GM19397 (cell line): ENCODE data around the gene TCERG1L.
"Not testable (repeated sequence)": the region's sequence is repeated elsewhere in the genome, so short reads cannot be mapped to it uniquely, and the experiment has no call there.

Experiments
- ATAC-seq: cut with Tn5 transposase; IDR thresholded peaks from one replicate; pipeline ENCODE4 v1.9.1; 2021; ENCODE audit warnings: mild to moderate bottlenecking, moderate library complexity; ENCODE audit not compliant: unreplicated experiment

TCERG1L gene

GRCh38 chr10:131311661-131312477 lies at the start of gene TCERG1L:
Gene TCERG1L (minus strand): TSS chr10:131311721. CDS start chr10:131311635, 86 bp downstream.
- ATAC-seq: no peak

GRCh38 chr10:131358741-131359442 lies 47.4 kb upstream of the TCERG1L start:
- ATAC-seq: no peak

- ATAC-seq: no peak
These were observed 44.9 kb upstream of the TCERG1L start for GRCh38 chr10:131356442-131356841.

- no peak for ATAC-seq
These were observed 44.4 kb upstream of the TCERG1L start for GRCh38 chr10:131355881-131356280.

GRCh38 chr10:131355056-131355455 lies 43.5 kb upstream of the TCERG1L start:
- no peak for ATAC-seq

- no peak for ATAC-seq
These were observed 42.9 kb upstream of the TCERG1L start for GRCh38 chr10:131354380-131354779.

DNA sequence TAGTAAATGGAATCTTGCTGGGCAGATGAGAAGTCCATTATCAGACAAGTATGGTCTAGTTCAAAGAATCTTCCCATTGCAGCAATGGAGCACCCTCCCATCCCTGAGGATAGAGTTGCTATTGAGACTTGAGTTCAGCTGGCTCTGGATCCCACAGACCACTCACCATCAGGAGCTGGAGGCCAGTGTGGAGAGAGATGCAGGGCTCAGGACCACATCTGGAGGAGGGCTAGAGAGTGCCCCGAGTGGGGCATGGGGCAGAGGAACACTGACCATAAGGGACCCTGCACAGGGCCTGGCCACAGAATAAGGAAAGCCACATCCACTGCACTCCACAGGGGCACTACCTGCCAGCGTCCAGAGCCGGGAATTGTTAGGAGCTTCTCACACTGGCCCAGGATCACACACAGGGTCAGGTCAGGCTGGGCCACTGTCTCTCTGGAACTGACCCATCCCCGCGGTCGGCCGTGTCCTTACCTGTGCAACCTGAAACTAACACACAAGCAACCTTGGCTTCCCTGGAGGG lies 41.3 kb upstream of the TCERG1L start:
- no peak for ATAC-seq

GRCh38 chr10:131350660-131351059 lies 39.1 kb upstream of the TCERG1L start:
- ATAC-seq: no peak

GRCh38 chr10:131350245-131350644 lies 38.7 kb upstream of the TCERG1L start:
- no peak for ATAC-seq

GRCh38 chr10:131346456-131346855 lies 34.9 kb upstream of the TCERG1L start:
- ATAC-seq: no peak

DNA sequence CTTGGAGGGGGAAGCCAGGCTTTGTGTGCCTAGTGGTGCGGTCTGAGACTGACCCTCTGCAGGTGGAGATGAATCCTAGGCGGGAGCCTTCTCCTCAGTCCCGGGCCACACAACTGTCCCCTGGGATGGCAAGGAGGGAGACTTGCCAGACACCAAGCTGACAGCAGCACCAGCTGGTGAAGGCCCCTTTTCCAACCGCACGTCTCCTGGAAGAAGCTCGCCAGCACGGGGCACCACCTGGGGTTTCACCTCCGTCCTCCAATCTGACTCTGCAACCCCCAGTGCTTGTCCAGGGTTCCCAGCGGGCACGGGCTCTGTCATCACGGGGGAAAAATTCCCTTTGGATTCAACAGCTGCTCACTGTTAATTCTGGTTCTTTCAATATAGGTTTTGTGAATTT lies 34.2 kb upstream of the TCERG1L start:
- ATAC-seq: no peak

DNA sequence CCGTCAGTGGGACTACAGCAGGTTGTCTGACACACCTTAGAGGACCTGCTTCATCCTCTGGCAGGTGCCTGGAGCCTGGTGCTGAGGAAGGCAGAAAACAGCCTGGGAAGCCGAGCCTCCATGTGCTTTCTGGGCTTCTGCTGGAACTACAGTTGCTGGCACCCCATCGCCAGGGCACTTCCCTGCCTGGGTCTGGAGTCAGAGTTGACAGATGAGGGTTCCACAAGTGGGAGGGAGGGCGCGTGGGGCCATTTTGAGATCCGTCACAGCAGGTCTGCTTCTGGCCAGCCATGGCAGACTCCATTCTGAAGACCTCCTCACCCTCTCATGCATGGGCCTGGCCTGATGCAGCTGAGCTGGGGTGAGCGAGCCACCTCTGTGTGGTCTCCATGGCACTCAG lies 33.2 kb upstream of the TCERG1L start:
- no peak for ATAC-seq

DNA sequence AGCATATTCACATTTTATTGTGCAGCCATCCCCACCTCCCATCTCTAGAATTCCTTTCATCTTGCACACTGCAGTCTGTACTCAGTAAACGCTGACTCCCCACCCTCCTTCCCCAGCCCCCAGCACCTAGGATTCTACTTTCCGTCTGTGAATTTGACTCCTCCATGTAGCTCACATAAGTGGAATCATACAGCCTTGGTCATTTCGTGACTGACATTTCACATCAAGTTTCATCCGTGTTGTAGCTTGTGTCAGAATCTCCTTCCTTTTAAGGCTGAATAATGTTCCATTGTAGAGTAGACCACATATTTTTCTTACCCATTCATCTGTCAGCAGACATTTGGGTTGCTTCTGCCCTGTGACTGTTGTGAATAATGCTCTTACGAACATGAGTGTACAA lies 26.2 kb upstream of the TCERG1L start:
- ATAC-seq: no peak

GRCh38 chr10:131332821-131333220 lies 21.3 kb upstream of the TCERG1L start:
- no peak for ATAC-seq

DNA sequence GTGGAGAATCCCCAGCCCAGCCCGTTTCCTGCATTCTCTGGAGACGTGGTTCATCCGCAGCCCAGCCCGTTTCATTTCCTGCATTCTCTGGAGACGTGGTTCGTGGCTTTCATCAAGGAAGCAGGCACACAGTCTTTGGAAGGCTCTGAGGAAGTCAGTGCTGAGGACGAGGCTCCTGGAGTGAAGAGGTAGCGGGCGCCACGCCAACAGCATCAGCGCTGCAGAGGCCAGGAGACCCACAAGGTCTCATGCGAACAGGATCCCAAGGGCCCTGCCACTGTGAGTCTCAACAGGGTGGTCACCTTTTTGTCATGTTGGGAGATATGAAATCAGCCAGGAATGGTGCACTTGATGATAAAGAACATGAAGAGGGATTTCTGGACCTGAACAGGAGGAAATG lies 12.4 kb upstream of the TCERG1L start:
- ATAC-seq: no peak

GRCh38 chr10:131323025-131323424 lies 11.5 kb upstream of the TCERG1L start:
- ATAC-seq: no peak

GRCh38 chr10:131322575-131322974 lies 11.1 kb upstream of the TCERG1L start:
- ATAC-seq: not testable (repeated sequence)

- no peak for ATAC-seq
These were observed 9.5 kb upstream of the TCERG1L start for GRCh38 chr10:131320860-131321604.

DNA sequence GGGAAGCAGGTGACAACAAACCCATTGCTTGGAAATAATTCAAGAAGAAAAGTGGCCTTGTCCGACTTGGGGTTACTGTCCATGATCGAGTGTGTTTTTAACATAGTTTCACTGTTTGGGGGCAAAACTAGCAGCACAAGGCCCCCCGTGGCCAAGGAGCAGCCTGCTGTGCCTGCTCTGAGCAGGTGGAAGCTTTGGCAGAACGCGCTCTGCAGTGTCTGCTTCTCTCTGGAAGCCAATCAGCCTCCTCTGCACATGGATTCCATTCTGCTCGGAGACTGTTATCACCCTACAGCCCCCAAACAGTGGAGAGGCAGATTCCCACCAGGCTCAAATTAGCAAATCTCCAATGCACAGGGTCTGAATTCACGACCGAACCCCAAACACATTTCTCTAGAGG lies 7.3 kb upstream of the TCERG1L start:
- ATAC-seq: no peak

GRCh38 chr10:131318291-131318690 lies 6.8 kb upstream of the TCERG1L start:
- ATAC-seq: no peak

- ATAC-seq: no peak
These were observed 5.0 kb upstream of the TCERG1L start for GRCh38 chr10:131316321-131317075.
